Parathyroid adenoma (tissue), 2 donors: ENCODE measurements around the gene ABTB2.

ENCODE experiments used
- H2AFZ ChIP-seq: fragments of 300-600 bp; sonication (generic); one replicate; pipeline ENCODE4 v1.7.0; 2017; ENCODE audit warnings: antibody characterized with exemption, mild to moderate bottlenecking
- H3K27ac ChIP-seq: fragments of 300-600 bp; sonication (generic); one replicate; pipeline ENCODE4 v1.7.0; 2017
- H3K27me3 ChIP-seq: fragments of 300-600 bp; sonication (generic); one replicate; pipeline ENCODE4 v1.7.0; 2017; ENCODE audit warnings: low read length; ENCODE audit not compliant: control insufficient read depth, insufficient read depth
- H3K36me3 ChIP-seq: fragments of 300-600 bp; sonication (generic); one replicate; pipeline ENCODE4 v1.7.0; 2017; ENCODE audit warnings: low read length; ENCODE audit not compliant: control insufficient read depth, insufficient read depth
- H3K4me1 ChIP-seq: fragments of 300-600 bp; sonication (generic); one replicate; pipeline ENCODE4 v1.7.0; 2017; ENCODE audit warnings: control low read depth
- H3K4me2 ChIP-seq: fragments of 300-600 bp; sonication (generic); one replicate; pipeline ENCODE4 v1.7.0; 2017; ENCODE audit warnings: low read length
- H3K4me3 ChIP-seq: fragments of 300-600 bp; sonication (generic); one replicate; pipeline ENCODE4 v1.7.0; 2017; ENCODE audit warnings: low read depth, low read length
- H3K79me2 ChIP-seq: fragments of 300-600 bp; sonication (generic); one replicate; pipeline ENCODE4 v1.7.0; 2017; ENCODE audit warnings: control low read depth
- H3K9ac ChIP-seq: fragments of 300-600 bp; sonication (generic); one replicate; pipeline ENCODE4 v1.7.0; 2017; ENCODE audit warnings: mild to moderate bottlenecking
- H3K9me3 ChIP-seq: fragments of 300-600 bp; sonication (generic); one replicate; pipeline ENCODE4 v1.7.0; 2017; ENCODE audit warnings: low read length; ENCODE audit not compliant: control insufficient read depth
- CTCF ChIP-seq: fragments of 300-600 bp; sonication (generic); IDR thresholded peaks from one replicate; pipeline ENCODE4 v1.7.0; 2017; ENCODE audit warnings: antibody characterized with exemption, mild to moderate bottlenecking
- donor health status: primary hyperparathyroidism.

The ABTB2 gene

GRCh38 chr11:34356130-34356529 is 1.7 kb downstream of the ABTB2 start:
- Histone ChIP-seq H3K36me3 (no peaks in the 10 kb centered on the region), H3K9me3 (no peaks in the 10 kb centered on the region), H2AFZ (no peak overlapping the region), H3K27ac (no peak overlapping the region), H3K79me2 (no peaks in the 10 kb centered on the region), H3K4me1 (no peaks in the 10 kb centered on the region), H3K4me3 (no peak overlapping the region), H3K27me3 (no peaks in the 10 kb centered on the region), H3K4me2 (no peak overlapping the region), H3K9ac (no peak overlapping the region)
- TF ChIP-seq CTCF, result no peak

GRCh38 chr11:34355726-34356125 is 2.1 kb downstream of the ABTB2 start:
- Histone ChIP-seq H3K27me3 (no peaks in the 10 kb centered on the region), H3K9ac (no peak overlapping the region), H3K9me3 (no peaks in the 10 kb centered on the region), H3K4me2 (no peak overlapping the region), H3K4me3 (no peak overlapping the region), H2AFZ (no peak overlapping the region), H3K79me2 (no peaks in the 10 kb centered on the region), H3K4me1 (no peaks in the 10 kb centered on the region), H3K27ac (no peak overlapping the region), H3K36me3 (no peaks in the 10 kb centered on the region)
- TF ChIP-seq CTCF, result no peak

GRCh38 chr11:34354782-34355181 is 3.0 kb downstream of the ABTB2 start:
- no peak for TF ChIP-seq CTCF
- H3K27me3 ChIP-seq, result no peaks in the 10 kb centered on the region

GRCh38 chr11:34353881-34354280 is 3.9 kb downstream of the ABTB2 start:
- no peak overlapping the region for H3K4me3 ChIP-seq
- H3K4me2 ChIP-seq, result no peak overlapping the region
- H3K36me3 ChIP-seq, result no peaks in the 10 kb centered on the region
- no peak for TF ChIP-seq CTCF
- H3K27me3 ChIP-seq, result no peaks in the 10 kb centered on the region
- H3K9ac ChIP-seq, result no peak overlapping the region
- no peaks in the 10 kb centered on the region for H3K4me1 ChIP-seq
- H3K9me3 ChIP-seq, result no peaks in the 10 kb centered on the region
- no peak overlapping the region for H2AFZ ChIP-seq
- no peak overlapping the region for H3K27ac ChIP-seq
- no peaks in the 10 kb centered on the region for H3K79me2 ChIP-seq

More at GRCh38 chr11:34354782-34355181, 3.0 kb downstream of the ABTB2 start:
- no peaks in the 10 kb centered on the region for H3K4me1 ChIP-seq
- H3K79me2 ChIP-seq, result no peaks in the 10 kb centered on the region
- no peak overlapping the region for H3K4me2 ChIP-seq
- H3K9me3 ChIP-seq, result no peaks in the 10 kb centered on the region
- no peak overlapping the region for H2AFZ ChIP-seq
- H3K9ac ChIP-seq, result no peak overlapping the region
- no peak overlapping the region for H3K4me3 ChIP-seq
- H3K36me3 ChIP-seq, result no peaks in the 10 kb centered on the region
- H3K27ac ChIP-seq, result no peak overlapping the region

- H3K9ac ChIP-seq, result no peak overlapping the region
- H3K79me2 ChIP-seq, result no peaks in the 10 kb centered on the region
- no peaks in the 10 kb centered on the region for H3K27me3 ChIP-seq
- H3K36me3 ChIP-seq, result no peaks in the 10 kb centered on the region
- no peak for TF ChIP-seq CTCF
- no peak overlapping the region for H2AFZ ChIP-seq
- no peak overlapping the region for H3K27ac ChIP-seq
- no peaks in the 10 kb centered on the region for H3K4me1 ChIP-seq
- no peak overlapping the region for H3K4me2 ChIP-seq
- no peaks in the 10 kb centered on the region for H3K9me3 ChIP-seq
- no peak overlapping the region for H3K4me3 ChIP-seq
These were observed 5.9 kb downstream of the ABTB2 start for GRCh38 chr11:34351687-34352469.
